Activated naive CD4-positive, alpha-beta T cell treated with anti-CD3 and anti-CD28 coated beads, Interleukin-2, amount 50 U/mL, for 16 hours (primary cell): ENCODE results near the gene TMEM164.
"Not testable (repeated sequence)": the region's sequence is repeated elsewhere in the genome, so short reads cannot be mapped to it uniquely, and the experiment has no call there.

ENCODE experiments used
- DNase-seq: peaks from one replicate; pipeline ENCODE4 v3.0.0-alpha.2; 2020

Gene TMEM164

DNA sequence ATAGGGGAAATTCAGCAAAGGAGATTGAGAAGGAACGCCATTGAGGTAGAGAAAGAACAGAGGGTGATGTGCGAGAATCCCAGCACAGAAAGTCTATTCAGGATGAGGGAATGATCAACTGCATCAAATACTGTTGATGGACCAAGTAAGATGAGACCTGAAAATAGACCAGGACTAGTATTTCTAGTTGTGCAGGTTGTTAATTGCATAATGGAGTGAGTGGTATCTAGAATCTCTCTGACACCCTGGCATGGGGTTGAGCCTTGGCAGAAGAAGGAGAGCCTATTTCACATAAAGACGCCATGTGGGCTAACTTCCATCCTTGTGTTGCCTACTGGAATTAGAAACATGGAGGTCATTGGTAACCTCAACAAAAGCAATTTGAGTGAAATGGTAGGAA lies 135.6 kb downstream of the TMEM164 start:
- no peak for DNase-seq

DNA sequence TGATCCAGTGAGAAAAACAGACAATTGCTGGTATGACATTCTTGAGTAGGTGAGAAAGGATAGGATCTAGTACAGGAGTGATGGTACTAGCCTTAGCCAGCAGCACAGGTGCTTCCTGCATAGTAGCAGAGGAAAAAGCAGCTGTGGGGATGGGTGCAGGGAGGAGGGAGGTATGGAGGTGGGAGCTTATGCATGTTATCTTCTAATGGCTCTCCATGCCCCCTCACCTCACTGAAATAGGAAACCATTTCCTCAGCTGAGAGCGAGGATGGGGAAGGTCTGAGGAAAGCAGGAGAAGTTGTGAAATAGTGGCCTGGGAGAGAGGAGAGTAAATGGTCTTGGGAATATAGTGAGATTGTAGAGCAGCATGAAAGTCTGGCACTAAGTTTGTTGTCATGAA lies 136.3 kb downstream of the TMEM164 start:
- DNase-seq: no peak

GRCh38 chrX:110142096-110142495 lies 139.2 kb downstream of the TMEM164 start:
- DNase-seq: no peak

DNA sequence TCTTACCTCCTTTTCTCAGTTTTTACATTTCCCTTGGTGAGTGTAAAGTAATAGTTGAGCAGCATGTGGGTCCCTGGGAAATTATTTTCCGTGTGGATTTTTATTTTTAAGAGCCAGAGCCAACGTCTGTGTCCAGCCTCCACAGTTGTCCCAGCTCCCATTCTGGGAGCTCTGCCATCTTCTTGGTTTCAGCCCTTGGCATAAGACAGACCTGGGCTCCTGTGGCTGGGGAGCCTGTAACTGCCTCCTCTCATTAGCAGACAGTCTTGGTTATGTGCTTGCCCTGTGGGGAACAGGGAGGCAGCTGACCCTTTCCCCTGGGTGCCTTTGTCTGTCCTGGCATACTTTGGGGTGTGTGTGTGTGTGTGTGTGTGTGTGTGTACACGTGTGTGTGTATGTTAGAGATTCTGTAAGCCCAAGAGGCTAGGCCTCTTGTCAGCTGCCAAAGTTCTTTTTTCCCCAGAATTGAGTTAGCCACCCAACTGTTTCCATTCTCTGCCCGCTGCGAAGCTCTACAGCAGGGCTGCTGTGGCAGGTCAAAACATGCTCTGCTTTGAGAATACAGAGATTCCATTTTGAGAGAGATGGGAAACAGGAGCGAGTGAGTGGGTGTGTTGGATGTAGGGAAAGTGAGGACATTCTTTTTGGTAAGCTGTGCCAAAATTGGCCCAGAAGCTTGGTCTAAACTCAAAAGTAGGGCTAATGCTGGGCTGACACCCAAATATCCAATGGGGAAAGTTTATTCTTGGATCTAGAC lies 140.7 kb downstream of the TMEM164 start:
- no peak for DNase-seq

DNA sequence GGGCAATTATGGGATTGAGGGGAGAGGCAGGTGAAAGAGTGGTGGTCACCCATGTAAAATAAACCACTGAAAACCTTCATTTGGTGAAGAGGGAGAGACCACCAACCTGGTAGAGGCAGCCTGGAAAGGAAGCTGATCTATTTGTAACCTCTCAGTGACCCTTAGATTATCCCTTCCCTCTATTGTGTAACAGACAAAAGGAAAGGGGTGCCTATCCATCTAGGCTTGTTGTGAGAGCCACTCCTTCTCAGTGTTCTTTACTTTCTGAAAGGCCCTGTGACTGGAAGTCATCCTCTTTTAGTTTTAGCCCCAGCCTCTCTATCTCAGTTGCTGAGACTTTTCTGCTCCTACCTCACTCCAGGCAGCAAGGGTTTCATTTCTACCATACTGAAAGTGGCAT lies 142.4 kb downstream of the TMEM164 start:
- DNase-seq: no peak

GRCh38 chrX:110145854-110146253 lies 142.9 kb downstream of the TMEM164 start:
- DNase-seq: peak; percentile 12

GRCh38 chrX:110146521-110146920 lies 143.6 kb downstream of the TMEM164 start:
- peak; percentile 9 for DNase-seq

DNA sequence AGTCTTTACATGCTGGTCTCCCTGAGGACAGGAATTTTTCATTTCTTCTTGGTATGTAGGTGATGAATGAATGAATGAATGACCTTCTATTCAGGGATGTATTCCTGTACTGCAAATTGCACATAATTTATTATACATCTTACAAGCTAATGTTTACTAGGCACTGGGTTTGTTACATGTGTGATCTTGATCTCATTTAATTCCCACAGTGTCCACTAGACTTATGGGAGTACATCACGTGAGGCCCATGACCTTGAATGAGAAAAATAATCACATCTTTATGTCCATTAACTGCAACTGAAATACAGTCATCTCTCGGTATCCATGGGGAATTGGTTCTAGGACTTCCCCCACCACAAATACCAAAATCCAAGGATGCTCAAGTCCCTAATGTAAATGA lies 150.3 kb downstream of the TMEM164 start:
- no peak for DNase-seq

- no peak for DNase-seq
Measured at GRCh38 chrX:110153896-110154295, 151.0 kb downstream of the TMEM164 start.

- not testable (repeated sequence) for DNase-seq
Measured at GRCh38 chrX:110154328-110154727, 151.4 kb downstream of the TMEM164 start.

- no peak for DNase-seq
Measured at GRCh38 chrX:110155759-110156158, 152.8 kb downstream of the TMEM164 start.

GRCh38 chrX:110156167-110156754 lies 153.3 kb downstream of the TMEM164 start:
- DNase-seq: no peak

- no peak for DNase-seq
Measured at GRCh38 chrX:110157444-110157843, 154.5 kb downstream of the TMEM164 start.

DNA sequence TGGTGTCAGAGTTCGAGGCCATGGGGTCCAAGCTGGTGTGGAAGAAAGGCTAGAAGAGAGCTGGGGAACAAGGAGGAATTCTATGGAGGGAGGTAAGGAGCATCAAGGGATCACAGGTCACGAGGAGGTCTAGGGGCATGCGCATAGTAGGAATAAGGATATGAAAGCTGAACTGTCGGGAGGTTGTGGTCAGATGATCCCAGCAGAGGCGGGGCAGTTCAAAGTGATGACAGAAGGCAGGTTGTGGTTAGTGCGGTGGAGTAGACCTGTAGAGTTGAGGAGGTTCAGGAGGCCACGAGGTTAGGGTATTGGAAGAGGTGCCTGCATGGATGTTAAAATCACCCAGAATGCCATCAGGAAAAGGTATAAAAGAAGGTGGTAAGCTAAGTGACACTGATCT lies 156.3 kb downstream of the TMEM164 start:
- no peak for DNase-seq

DNA sequence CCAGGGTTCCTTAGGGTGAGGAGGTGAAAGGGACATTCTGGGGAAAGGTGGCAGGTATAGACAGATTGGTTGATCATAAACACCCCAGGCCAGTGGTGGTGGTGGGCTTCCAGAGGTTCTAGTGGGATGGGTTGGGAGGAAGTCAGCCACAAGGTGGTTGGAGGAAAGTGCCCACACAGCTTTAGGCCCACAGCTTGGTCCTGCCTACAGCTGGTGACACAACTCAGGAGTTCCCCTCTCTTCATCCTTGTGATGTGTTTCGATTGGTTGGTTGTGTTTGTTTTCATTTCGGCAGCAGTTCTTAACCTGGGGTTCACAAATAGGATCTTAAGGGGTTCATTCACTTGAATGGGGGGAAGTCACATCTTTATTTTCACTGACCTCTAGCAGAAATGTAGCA lies 157.0 kb downstream of the TMEM164 start:
- DNase-seq: no peak

- DNase-seq: no peak
Measured at GRCh38 chrX:110161361-110161686, 158.4 kb downstream of the TMEM164 start.

GRCh38 chrX:110162131-110162530 lies 159.2 kb downstream of the TMEM164 start:
- DNase-seq: no peak

GRCh38 chrX:110162867-110163266 lies 160.0 kb downstream of the TMEM164 start:
- no peak for DNase-seq

DNA sequence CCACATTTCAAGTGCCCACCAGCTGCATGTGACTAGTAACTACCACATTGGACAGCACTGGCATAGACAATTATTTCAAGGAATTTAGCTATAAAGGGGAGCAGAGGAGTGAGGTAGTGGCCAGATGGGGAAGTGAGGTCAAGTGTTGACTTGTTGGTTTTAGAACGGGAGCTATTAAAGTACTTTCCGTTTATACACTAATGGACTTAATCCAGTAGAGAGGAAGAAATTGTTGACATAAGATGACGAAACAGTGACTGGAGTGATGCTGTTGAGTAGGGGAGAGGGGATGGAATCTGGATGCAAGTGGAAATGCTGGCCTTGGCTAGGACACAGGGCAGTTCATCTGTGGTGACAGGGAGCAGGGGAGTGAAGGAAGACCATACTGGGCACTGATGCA lies 160.6 kb downstream of the TMEM164 start:
- no peak for DNase-seq

GRCh38 chrX:110167952-110168451 lies 165.1 kb downstream of the TMEM164 start:
- peak; percentile 47 for DNase-seq

DNA sequence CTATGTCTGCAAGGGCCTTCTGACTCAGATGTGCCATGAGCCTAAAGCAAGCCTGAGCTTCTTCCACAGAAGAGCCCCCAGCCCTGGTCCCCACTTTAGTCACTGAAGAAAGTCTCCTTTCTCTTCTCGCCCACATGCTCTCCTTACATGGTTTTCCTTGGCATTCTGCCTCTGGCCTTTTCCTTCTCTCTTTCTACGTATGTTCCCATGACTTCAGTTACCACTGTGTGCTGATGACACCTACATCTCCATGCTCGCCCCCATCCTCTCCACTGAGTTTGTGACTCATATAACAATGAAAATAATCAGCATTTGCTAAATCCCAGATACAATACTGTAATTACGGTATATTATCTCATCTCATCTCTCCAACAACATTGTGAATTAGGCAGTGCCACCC lies 165.7 kb downstream of the TMEM164 start:
- no peak for DNase-seq

DNA sequence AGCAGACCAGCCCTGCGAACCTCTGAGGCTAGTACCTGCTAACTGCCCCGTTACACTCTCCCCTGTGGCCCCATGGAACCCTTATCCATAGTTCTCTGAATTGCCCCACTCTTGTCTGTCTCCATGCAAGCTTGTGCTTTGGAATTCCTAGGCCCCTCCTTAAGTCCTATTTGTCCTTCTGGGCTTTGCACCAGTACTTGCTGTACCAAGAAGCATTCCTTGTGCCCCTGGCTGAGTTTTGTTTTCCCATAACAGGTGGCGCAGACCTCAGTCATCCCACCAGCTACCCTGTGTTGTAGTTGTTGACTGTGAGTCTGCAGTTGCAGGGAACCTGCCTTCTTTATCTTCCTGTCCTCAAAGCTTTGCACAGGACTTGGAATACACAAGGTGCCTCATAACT lies 167.1 kb downstream of the TMEM164 start:
- no peak for DNase-seq

GRCh38 chrX:110171442-110171841 lies 168.5 kb downstream of the TMEM164 start:
- DNase-seq: no peak

- no peak for DNase-seq
Measured at GRCh38 chrX:110172215-110172614, 169.3 kb downstream of the TMEM164 start.
